ENCODE results near the gene XRCC5. TPM values are rescaled to one million over a fixed set of nuclear protein-coding genes. Genes with fewer than 3 reads are reported as not detected.

The XRCC5 gene
- total RNA-seq, 2 donors from 2014 or later = 163 to 189 TPM

GRCh38 chr2:216146573-216146972 is 37.4 kb downstream of the XRCC5 start:
- DNase-seq (no peak), ATAC-seq (no peak)
- intact Hi-C loops (cut with DNase I, micrococcal nuclease) = no loop called here

- intact Hi-C loops (cut with DNase I, micrococcal nuclease) = no loop called here
- DNase-seq = no peak
- no peak for ATAC-seq
Observed at GRCh38 chr2:216147172-216148131, 38.3 kb downstream of the XRCC5 start.

- ATAC-seq = no peak
- no peak for DNase-seq
- intact Hi-C loops (cut with DNase I, micrococcal nuclease) = no loop called here
Observed at GRCh38 chr2:216148983-216149382, 39.8 kb downstream of the XRCC5 start.

GRCh38 chr2:216149741-216150140 is 40.6 kb downstream of the XRCC5 start:
- ATAC-seq (no peak), DNase-seq (no peak)
- intact Hi-C loops (cut with DNase I, micrococcal nuclease) = no loop called here

- no peak for ATAC-seq
- DNase-seq = no peak
- intact Hi-C loops (cut with DNase I, micrococcal nuclease) = no loop called here
Observed at GRCh38 chr2:216151313-216152025, 42.3 kb downstream of the XRCC5 start.

- ATAC-seq (no peak), DNase-seq (no peak)
- intact Hi-C loops (cut with DNase I, micrococcal nuclease) = no loop called here
Observed at GRCh38 chr2:216155954-216156353, 46.8 kb downstream of the XRCC5 start.

- intact Hi-C loops (cut with DNase I, micrococcal nuclease) = no loop called here
- ATAC-seq (no peak), DNase-seq (no peak)
Observed at GRCh38 chr2:216156822-216157221, 47.7 kb downstream of the XRCC5 start.

GRCh38 chr2:216159144-216159543 is 50.0 kb downstream of the XRCC5 start:
- intact Hi-C loops (cut with DNase I, micrococcal nuclease) = no loop called here
- DNase-seq (no peak), ATAC-seq (no peak)

GRCh38 chr2:216159646-216160045 is 50.5 kb downstream of the XRCC5 start:
- no peak for ATAC-seq
- intact Hi-C loops (cut with DNase I, micrococcal nuclease) = no loop called here
- DNase-seq = no peak

- intact Hi-C loops (cut with DNase I, micrococcal nuclease) = no loop called here
- no peak for DNase-seq
- ATAC-seq = no peak
Observed at GRCh38 chr2:216160786-216161185, 51.6 kb downstream of the XRCC5 start.

GRCh38 chr2:216161967-216162366 is 52.8 kb downstream of the XRCC5 start:
- ATAC-seq (no peak), DNase-seq (no peak)
- intact Hi-C loops (cut with DNase I, micrococcal nuclease) = no loop called here

- no peak for ATAC-seq
- intact Hi-C loops (cut with DNase I, micrococcal nuclease) = no loop called here
- DNase-seq = no peak
Observed at GRCh38 chr2:216163518-216163917, 54.4 kb downstream of the XRCC5 start.

- intact Hi-C loops (cut with DNase I, micrococcal nuclease) = no loop called here
- DNase-seq = no peak
- no peak for ATAC-seq
Observed at GRCh38 chr2:216164087-216164486, 54.9 kb downstream of the XRCC5 start.

- intact Hi-C loops (cut with DNase I, micrococcal nuclease) = no loop called here
- DNase-seq (no peak), ATAC-seq (no peak)
Observed at GRCh38 chr2:216164576-216164975, 55.4 kb downstream of the XRCC5 start.

- no peak for DNase-seq
- intact Hi-C loops (cut with DNase I, micrococcal nuclease) = no loop called here
- no peak for ATAC-seq
Observed at GRCh38 chr2:216165711-216166110, 56.6 kb downstream of the XRCC5 start.

- no peak for DNase-seq
- ATAC-seq = no peak
- intact Hi-C loops (cut with DNase I, micrococcal nuclease) = no loop called here
Observed at GRCh38 chr2:216169087-216169486, 59.9 kb downstream of the XRCC5 start.

GRCh38 chr2:216170076-216170763 is 61.1 kb downstream of the XRCC5 start:
- ATAC-seq (no peak), DNase-seq (no peak)
- intact Hi-C loops (cut with DNase I, micrococcal nuclease) = no loop called here

- intact Hi-C loops (cut with DNase I, micrococcal nuclease) = no loop called here
- DNase-seq (no peak), ATAC-seq (no peak)
Observed at GRCh38 chr2:216171011-216171410, 61.9 kb downstream of the XRCC5 start.

GRCh38 chr2:216172493-216172892 is 63.3 kb downstream of the XRCC5 start:
- ATAC-seq (no peak), DNase-seq (no peak)
- intact Hi-C loops (cut with DNase I, micrococcal nuclease) = no loop called here

GRCh38 chr2:216179015-216179414 is 69.9 kb downstream of the XRCC5 start:
- intact Hi-C loops (cut with DNase I, micrococcal nuclease) = no loop called here
- no peak for ATAC-seq

More at GRCh38 chr2:216179015-216179414, 69.9 kb downstream of the XRCC5 start:
- DNase-seq = no peak
